GM19467 (cell line): Measurements from ENCODE around the gene MATN1.

Experiments
- ATAC-seq: cut with Tn5 transposase; IDR thresholded peaks from one replicate; pipeline ENCODE4 v1.9.1; 2021; ENCODE audit warnings: mild to moderate bottlenecking, moderate library complexity; ENCODE audit not compliant: unreplicated experiment

MATN1 gene

DNA sequence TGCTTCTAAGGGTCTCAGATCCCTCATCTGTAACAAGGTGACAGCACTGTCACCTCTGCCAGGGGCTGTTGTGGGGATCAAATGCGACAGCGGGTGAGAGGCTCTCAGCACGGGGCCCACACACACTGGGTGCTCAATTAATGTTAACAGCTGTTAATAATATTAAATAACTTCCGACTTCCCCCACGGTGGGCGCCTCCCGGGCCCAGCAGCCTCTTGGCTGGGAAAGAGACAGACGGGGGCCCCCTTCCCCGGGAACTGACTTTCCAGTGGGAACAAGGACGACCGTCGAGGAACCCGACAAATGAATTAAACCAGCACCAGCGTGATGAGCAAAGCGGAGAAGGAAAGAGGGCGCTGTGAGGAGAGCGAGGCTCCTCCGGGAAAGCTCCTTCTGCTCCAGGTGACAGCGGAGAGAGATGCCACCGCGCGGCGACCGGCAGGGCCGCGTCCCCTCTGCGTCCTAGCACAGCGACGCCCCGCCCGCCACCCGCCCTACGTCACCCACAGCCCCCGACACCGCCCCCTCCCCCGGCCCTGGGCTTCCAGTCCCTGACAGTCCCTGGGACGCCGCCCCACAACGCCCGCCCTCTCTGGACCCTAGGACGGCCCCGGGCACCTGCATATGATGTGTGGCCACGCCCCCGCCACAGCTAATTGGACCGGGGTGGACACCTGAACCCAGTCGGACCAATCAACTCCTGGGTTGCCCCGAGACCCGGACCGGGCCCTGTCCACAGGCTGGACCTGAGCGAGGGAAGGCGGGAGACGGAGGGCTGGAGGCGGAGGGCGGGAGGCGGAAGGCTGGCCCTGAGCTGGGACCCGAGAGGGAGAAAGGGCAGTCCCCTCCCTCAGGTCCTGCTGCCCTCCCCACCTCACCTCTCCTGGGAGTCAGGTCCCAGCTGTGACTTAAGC is 38.2 kb downstream of the MATN1 start:
- no peak for ATAC-seq

DNA sequence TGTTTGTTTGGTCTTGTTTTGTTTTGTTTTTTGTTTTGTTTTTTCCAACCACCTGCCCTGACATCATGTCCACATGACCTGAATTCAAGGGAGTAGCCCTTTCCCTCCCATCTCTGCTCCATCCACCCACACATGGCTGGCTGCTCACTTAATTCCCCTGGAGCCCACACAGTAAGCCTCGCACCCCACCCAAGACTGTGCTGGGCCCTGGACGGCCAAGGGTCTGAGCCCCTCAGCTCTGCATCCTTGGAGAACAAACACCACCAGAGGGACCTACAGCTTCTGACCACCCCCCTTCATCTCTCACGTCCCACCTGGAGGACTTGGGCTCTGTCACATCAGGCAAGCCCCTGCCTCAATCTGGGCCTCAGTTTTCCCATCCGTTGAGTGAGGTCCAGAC is 39.1 kb downstream of the MATN1 start:
- no peak for ATAC-seq

GRCh38 chr1:30683699-30684098 is 39.7 kb downstream of the MATN1 start:
- ATAC-seq, result no peak

GRCh38 chr1:30682396-30683275 is 40.7 kb downstream of the MATN1 start:
- ATAC-seq, result no peak

GRCh38 chr1:30681782-30682181 is 41.6 kb downstream of the MATN1 start:
- ATAC-seq, result no peak

GRCh38 chr1:30680879-30681278 is 42.5 kb downstream of the MATN1 start:
- no peak for ATAC-seq

DNA sequence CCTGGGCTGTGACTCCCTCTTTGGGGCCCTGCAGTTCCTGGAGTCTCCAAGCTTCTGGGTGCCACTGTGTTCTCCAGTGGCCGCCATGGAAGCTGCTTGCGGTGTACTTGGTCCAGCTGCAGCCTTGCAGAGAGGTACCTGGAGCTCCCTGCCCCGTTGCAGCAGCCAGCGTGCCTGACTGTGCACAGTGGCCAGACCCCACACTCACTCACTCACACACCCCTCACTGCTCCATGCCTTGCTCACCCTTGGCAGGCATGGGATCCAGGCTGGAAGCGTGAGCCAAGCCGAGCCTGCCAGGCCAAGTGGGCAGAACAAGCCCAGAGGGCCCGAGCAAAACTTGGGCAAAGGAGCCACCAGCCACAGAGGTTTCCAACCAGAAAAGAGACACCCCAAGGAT is 43.0 kb downstream of the MATN1 start:
- ATAC-seq, result no peak

DNA sequence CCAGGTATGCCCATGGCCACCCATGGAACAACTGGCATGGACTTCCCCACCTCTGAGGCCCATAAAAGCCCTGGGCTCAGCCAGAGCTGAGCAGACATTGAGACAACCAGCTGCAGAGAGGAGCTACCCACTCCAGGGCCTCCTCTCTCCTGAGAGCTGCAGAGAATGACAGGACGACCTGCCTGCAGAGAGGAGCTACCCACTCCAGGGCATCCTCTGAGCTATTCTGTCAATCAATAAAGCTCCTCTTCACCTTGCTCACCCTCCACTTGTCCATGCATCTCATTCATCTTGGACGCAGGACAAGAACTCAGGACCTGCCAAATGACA is 43.4 kb downstream of the MATN1 start:
- no peak for ATAC-seq

- no peak for ATAC-seq
Observed at GRCh38 chr1:30679201-30679975, 44.0 kb downstream of the MATN1 start.

DNA sequence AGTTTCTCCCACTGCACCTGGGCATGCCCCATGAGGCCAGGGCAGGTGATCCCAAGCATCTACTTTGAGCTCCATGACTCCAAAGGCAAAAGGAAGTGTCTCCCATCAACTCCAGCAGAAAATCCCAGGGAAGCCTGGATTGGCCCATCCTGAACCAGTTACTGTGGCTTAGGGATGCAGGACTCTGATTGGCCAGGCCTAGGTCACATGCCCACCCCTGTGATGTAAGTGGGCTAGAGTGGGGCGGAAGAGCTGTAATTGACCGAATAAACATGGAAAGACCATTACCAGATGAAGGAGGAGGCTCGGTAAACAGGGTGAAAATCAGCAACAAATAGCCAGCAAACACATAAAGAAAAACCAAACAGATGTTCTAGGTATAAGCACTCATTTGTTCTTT is 45.2 kb downstream of the MATN1 start:
- ATAC-seq, result no peak

- ATAC-seq, result no peak
Observed at GRCh38 chr1:30677471-30677870, 45.9 kb downstream of the MATN1 start.

- no peak for ATAC-seq
Observed at GRCh38 chr1:30675761-30676160, 47.6 kb downstream of the MATN1 start.

GRCh38 chr1:30675289-30675688 is 48.1 kb downstream of the MATN1 start:
- no peak for ATAC-seq

DNA sequence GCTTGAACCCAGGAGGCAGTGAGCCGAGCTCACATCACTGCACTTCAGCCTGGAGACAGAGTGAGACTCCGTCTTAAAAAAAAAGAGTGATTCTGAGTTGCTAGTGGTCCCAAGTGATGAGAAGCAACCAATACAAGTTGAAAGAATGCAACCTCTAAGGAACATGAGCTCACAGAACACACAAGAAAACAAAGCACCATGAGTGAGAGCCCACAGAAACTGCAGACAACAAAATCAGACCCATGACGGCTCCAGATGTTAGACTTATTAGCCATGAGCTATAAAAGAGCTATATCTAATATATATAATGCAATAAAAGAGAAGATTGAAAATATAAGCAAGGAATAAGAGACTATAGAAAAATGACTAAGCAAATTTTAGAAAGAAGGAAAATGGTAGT is 50.0 kb downstream of the MATN1 start:
- no peak for ATAC-seq

GRCh38 chr1:30672661-30673060 is 50.7 kb downstream of the MATN1 start:
- no peak for ATAC-seq

DNA sequence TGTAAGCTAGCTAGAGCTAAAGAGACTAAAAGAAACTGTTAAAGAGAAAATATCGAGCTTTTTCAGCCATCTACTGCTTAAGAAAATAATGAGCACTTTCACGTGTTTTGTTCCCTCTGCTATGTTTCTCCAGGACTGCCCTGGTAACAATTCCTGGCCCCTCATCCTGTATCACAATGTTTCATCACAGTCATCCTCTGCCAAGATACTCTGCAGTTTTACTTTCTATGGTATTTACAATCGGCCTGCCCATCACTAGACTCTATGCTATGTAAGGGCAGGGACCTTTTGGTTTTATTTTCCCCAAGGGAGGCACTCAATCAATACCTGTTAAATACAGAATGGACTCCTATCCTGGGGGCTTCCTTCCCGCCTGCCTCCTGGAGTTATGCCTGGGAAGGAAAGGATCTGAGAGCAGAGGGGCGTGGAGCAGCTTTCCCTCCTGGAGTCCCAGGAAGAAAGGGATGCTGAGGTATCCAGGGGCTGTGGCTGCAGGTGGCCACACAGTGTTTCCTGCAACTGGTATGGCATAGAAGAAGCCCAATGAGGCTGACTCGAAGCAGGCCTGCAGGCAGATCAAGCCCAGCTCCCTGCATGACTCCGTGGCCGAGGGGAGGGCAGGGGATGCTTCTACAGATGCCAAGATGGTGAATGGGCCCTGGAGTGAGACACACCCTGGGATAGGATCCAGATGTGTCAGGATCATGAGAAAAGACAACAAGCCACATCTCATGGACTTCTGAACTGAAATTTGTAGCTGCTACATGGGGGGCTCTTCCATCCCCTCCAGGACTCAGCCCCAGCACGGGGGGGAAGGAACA is 52.9 kb downstream of the MATN1 start:
- ATAC-seq, result no peak

DNA sequence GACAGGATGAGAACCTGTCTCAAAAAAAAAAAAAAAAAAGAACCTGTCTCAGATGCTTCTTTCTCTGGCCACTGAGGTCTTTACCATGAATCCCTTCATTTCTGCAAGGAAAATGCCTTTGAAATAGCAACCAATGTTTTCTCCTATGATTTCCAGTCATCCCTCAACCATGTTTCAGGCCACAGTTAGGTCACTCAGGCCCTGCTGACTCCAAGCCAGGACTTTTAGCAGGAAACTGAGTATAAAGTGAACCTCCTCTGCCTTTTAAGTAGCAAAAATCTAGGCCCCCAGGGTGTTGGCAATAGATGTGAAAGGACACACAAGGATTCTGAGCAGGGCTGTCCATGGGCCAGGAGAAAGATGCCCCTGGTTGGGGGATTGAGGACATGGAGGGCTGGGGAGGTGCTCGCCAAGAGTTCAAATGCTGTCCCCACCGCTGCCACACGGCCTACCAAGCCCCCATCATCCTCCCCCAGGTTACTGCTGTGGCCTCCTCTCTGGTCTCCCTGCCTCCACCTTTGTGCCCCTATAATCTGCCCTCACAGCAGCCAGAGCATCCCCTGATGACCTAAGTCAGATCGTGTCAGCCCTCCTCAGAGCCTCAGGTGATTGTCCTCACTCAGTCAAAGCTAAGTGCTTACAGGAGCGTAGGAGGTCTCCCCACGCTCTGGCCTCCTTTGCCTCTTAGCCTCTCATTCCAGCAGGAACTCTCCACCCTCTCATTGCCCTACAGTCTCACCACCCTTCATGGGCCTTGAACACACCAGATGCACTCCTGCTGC is 54.6 kb downstream of the MATN1 start:
- ATAC-seq, result no peak

- ATAC-seq, result no peak
Observed at GRCh38 chr1:30668024-30668423, 55.4 kb downstream of the MATN1 start.

DNA sequence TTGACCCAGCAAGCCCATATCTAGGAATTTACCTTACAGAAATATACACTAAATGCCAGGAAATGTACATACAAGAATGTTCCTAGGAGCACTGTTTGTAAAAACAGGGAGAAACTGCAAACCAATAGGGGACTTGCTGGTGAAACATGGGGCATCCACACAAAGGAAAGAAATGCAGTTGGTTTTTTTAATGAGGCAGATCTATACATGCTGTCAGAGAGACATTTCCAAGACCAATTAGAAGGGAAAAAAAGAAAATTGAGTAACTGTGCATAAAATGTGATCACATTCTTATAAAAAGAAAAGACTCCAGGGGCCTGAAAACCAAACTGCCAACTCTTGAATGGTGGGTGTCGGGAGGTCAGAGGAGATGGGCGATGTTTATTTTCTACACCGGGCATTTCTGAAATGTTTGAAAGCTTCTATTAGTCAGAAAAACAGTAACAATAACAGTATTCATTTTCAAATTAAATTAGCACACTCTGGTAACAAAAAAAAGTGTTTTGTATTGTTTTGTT is 56.6 kb downstream of the MATN1 start:
- ATAC-seq, result no peak
